HCT116 (cell line): ENCODE data around the gene CCND2. TPM values are rescaled to one million over a fixed set of nuclear protein-coding genes. Genes with fewer than 3 reads are reported as not detected.

ENCODE experiments used
- ATAC-seq: fragments of 200-7000 bp; cut with Tn5 transposase; 2 replicates; pipeline ENCODE4 v1.9.1; 2020; ENCODE audit warnings: mild to moderate bottlenecking, moderate library complexity
- BruUV-seq: library from RNA; stranded (reverse); fragments of 400-500 nt; replicated peaks from 2 replicates; lab custom pipeline; 2021; lab: Mats Ljungman, UMichigan
- CTCF ChIA-PET: fragments of 300-600 bp; sonication (Branson Sonifier 250); formaldehyde crosslinking; loops from one replicate; lab custom pipeline; 2021; ENCODE audit warnings: antibody characterized with exemption; lab: Charles Lee
- POLR2A ChIA-PET: fragments of 300-600, 350-600 bp; sonication (Branson Sonifier 250); formaldehyde crosslinking; loops from one replicate; lab custom pipeline; 2021; ENCODE audit warnings: antibody characterized with exemption; lab: Charles Lee
- RAD21 ChIA-PET, 2 experiments: fragments of 300-600 bp; sonication (Branson Sonifier 250); formaldehyde crosslinking; loops; one replicate each; lab custom pipeline; 2023; ENCODE audit warnings: low total read pairs in 2 of 2; ENCODE audit not compliant: uncharacterized antibody in 2 of 2, unreplicated experiment in 2 of 2, low non-redundant PET in 1 of 2; lab: Charles Lee
- DNase-seq: peaks from one replicate; pipeline ENCODE4 v3.0.0-alpha.2; 2010; ENCODE audit warnings: low read depth, low spot score
- H2AFZ ChIP-seq: fragments of 200-600 bp; shearing (Covaris generic), sonication (generic); 2 replicates; pipeline ENCODE4 v1.6.1; 2017; ENCODE audit warnings: low read depth, mixed run types, mixed read lengths, antibody characterized with exemption, low read length; ENCODE audit not compliant: poor library complexity, severe bottlenecking
- H3K27ac ChIP-seq: 2 replicates; pipeline ENCODE4 v1.5.1; 2012; ENCODE audit warnings: low read depth, low read length
- H3K27me3 ChIP-seq: fragments of 200-600 bp; sonication (generic); 2 replicates; pipeline ENCODE4 v1.6.1; 2016; ENCODE audit warnings: mixed run types, low read length, mixed read lengths; ENCODE audit not compliant: insufficient read depth
- H3K36me3 ChIP-seq, 2 experiments: fragments of 200-500 bp in 1 of 2; fragments of 200-600 bp in 1 of 2; sonication (Bioruptor generic) in 1 of 2; sonication (generic) in 1 of 2; 2 replicates each; pipeline versions ENCODE4 v1.5.1 to v1.6.1; 2014 to 2016; ENCODE audit warnings: low read length in 2 of 2, inconsistent platforms in 1 of 2, mixed read lengths in 1 of 2, mixed run types in 1 of 2; ENCODE audit not compliant: insufficient read depth in 2 of 2, control insufficient read depth in 1 of 2
- H3K4me1 ChIP-seq, 2 experiments: fragments of 200-600 bp in 1 of 2; sonication (generic) in 1 of 2; 2 replicates each; pipeline versions ENCODE4 v1.5.1 to v1.6.1; 2012 to 2017; ENCODE audit warnings: low read length in 2 of 2, inconsistent platforms in 1 of 2, mild to moderate bottlenecking in 1 of 2, mixed read lengths in 1 of 2, mixed run types in 1 of 2, moderate library complexity in 1 of 2; ENCODE audit not compliant: insufficient read depth in 2 of 2, control insufficient read depth in 1 of 2
- H3K4me2 ChIP-seq: fragments of 200-600 bp; sonication (generic); 2 replicates; pipeline ENCODE4 v1.6.1; 2017; ENCODE audit warnings: mixed run types, low read length, mixed read lengths
- H3K4me3 ChIP-seq, 2 experiments: fragments of 200-600 bp in 1 of 2; sonication (generic) in 1 of 2; replicated peaks in 1 of 2; 2 replicates each; pipeline ENCODE4 v1.5.1; 2011 to 2016; ENCODE audit warnings: low read length in 2 of 2, control low read depth in 1 of 2, low read depth in 1 of 2, mild to moderate bottlenecking in 1 of 2, mixed read lengths in 1 of 2, mixed run types in 1 of 2
- H3K79me2 ChIP-seq: fragments of 200-600 bp; sonication (generic); 2 replicates; pipeline ENCODE4 v1.6.1; 2017; ENCODE audit warnings: mild to moderate bottlenecking, mixed run types, low read length, moderate library complexity, mixed read lengths; ENCODE audit not compliant: insufficient read depth
- H3K9ac ChIP-seq: fragments of 200-600 bp; sonication (generic); 2 replicates; pipeline ENCODE4 v1.6.1; 2016; ENCODE audit warnings: low read length, mixed read lengths
- H3K9me2 ChIP-seq: fragments of 200-600 bp; sonication (generic), shearing (Covaris generic); 2 replicates; pipeline ENCODE4 v1.6.1; 2017; ENCODE audit warnings: mixed run types, mild to moderate bottlenecking, moderate library complexity; ENCODE audit not compliant: insufficient read depth
- H3K9me3 ChIP-seq, 2 experiments: fragments of 200-500 bp in 1 of 2; fragments of 200-600 bp in 1 of 2; sonication (Bioruptor generic) in 1 of 2; sonication (generic) in 1 of 2; 2 replicates each; pipeline ENCODE4 v1.6.1; 2014 to 2017; ENCODE audit warnings: low read length in 2 of 2, mixed read lengths in 2 of 2, inconsistent platforms in 1 of 2, low read depth in 1 of 2, mild to moderate bottlenecking in 1 of 2, mixed run types in 1 of 2, moderate library complexity in 1 of 2; ENCODE audit not compliant: control insufficient read depth in 1 of 2, insufficient read depth in 1 of 2
- H4K20me1 ChIP-seq: fragments of 200-600 bp; sonication (generic), shearing (Covaris generic); 2 replicates; pipeline ENCODE4 v1.6.1; 2017; ENCODE audit warnings: mixed run types, mild to moderate bottlenecking, moderate library complexity; ENCODE audit not compliant: insufficient read depth
- CEBPB ChIP-seq: IDR thresholded peaks from 2 replicates; pipeline ENCODE4 v1.6.1; 2012; ENCODE audit warnings: low read depth
- ELF1 ChIP-seq: IDR thresholded peaks from 2 replicates; pipeline ENCODE4 v1.6.1; 2012; ENCODE audit warnings: low read depth, borderline replicate concordance
- POLR2A ChIP-seq: IDR thresholded peaks from 2 replicates; pipeline ENCODE4 v1.7.0; 2011; ENCODE audit warnings: borderline replicate concordance; ENCODE audit not compliant: insufficient read depth, insufficient read length; ENCODE audit errors: extremely low read depth
- POLR2AphosphoS5 ChIP-seq: IDR thresholded peaks from 2 replicates; pipeline ENCODE4 v1.6.1; 2011; ENCODE audit warnings: mild to moderate bottlenecking, low read depth, low read length, moderate library complexity
- SIN3A ChIP-seq: IDR thresholded peaks from 2 replicates; pipeline ENCODE4 v1.6.1; 2012; ENCODE audit warnings: low read depth
- ZBTB33 ChIP-seq: IDR thresholded peaks from 2 replicates; pipeline ENCODE4 v1.6.1; 2011; ENCODE audit warnings: mild to moderate bottlenecking, low read length, moderate library complexity; ENCODE audit not compliant: insufficient replicate concordance; ENCODE audit errors: extremely low read depth
- intact Hi-C: fragments of 100-400 bp; cut with micrococcal nuclease; formaldehyde crosslinking; loops from 2 replicates; pipeline ENCODE4 v1.10.0; 2022
- total RNA-seq: library from RNA; stranded (reverse); gene quantifications from one replicate; pipeline ENCODE4 v1.2.1, GENCODE V29; 2021; ENCODE audit not compliant: unreplicated experiment
- TF ChIP-seq, protein P1 (sequence below), 3 experiments: fragments of 200-600 bp in 1 of 3; sonication (generic) in 1 of 3; IDR thresholded peaks in 2 of 3; conservative IDR thresholded peaks in 1 of 3; 2 replicates each; pipeline ENCODE4 v1.5.1; 2012 to 2017; ENCODE audit warnings: low read depth in 2 of 3, low read length in 2 of 3, antibody characterized with exemption in 1 of 3, borderline replicate concordance in 1 of 3, control low read depth in 1 of 3, mild to moderate bottlenecking in 1 of 3, mixed read lengths in 1 of 3, mixed run types in 1 of 3, moderate library complexity in 1 of 3; ENCODE audit not compliant: insufficient read depth in 1 of 3
- TF ChIP-seq, protein P2 (sequence below): IDR thresholded peaks from 2 replicates; pipeline ENCODE4 v1.6.1; 2012; ENCODE audit warnings: low read depth

Gene CCND2
- total RNA-seq, 1 experiment from 2014 or later: 1.1 TPM

GRCh38 chr12:4224206-4224889, 49.2 kb upstream of the CCND2 start:
- DNase-seq: no peak

More at GRCh38 chr12:4224206-4224889, 49.2 kb upstream of the CCND2 start:
- Histone ChIP-seq H3K27ac (no peak overlapping the region), H3K4me3 (no peak overlapping the region), H3K4me1 (no peaks in the 10 kb centered on the region), H3K9me3 (no peaks in the 10 kb centered on the region), H3K4me2 (no peak overlapping the region), H3K9me2 (no peaks in the 10 kb centered on the region), H3K36me3 (no peaks in the 10 kb centered on the region), H2AFZ (no peak overlapping the region), H3K27me3 (peaks cover 60% of the 10 kb centered on the region), H4K20me1 (no peaks in the 10 kb centered on the region), H3K79me2 (no peaks in the 10 kb centered on the region), H3K9ac (no peak overlapping the region)
- TF ChIP-seq ZBTB33: no peak
- TF ChIP-seq, protein P1, sequence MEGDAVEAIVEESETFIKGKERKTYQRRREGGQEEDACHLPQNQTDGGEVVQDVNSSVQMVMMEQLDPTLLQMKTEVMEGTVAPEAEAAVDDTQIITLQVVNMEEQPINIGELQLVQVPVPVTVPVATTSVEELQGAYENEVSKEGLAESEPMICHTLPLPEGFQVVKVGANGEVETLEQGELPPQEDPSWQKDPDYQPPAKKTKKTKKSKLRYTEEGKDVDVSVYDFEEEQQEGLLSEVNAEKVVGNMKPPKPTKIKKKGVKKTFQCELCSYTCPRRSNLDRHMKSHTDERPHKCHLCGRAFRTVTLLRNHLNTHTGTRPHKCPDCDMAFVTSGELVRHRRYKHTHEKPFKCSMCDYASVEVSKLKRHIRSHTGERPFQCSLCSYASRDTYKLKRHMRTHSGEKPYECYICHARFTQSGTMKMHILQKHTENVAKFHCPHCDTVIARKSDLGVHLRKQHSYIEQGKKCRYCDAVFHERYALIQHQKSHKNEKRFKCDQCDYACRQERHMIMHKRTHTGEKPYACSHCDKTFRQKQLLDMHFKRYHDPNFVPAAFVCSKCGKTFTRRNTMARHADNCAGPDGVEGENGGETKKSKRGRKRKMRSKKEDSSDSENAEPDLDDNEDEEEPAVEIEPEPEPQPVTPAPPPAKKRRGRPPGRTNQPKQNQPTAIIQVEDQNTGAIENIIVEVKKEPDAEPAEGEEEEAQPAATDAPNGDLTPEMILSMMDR (IDR thresholded peaks at IDR 0.05 in 2 of 3, conservative IDR thresholded peaks at IDR 0.05 in 1 of 3; ENCODE audit: borderline replicate concordance in 1 of 3, insufficient read depth in 1 of 3, low read depth in 2 of 3, low read length in 2 of 3): no peak
- TF ChIP-seq POLR2A: no peak
- no peak for TF ChIP-seq ELF1
- no peak for TF ChIP-seq SIN3A
- TF ChIP-seq, protein P2, sequence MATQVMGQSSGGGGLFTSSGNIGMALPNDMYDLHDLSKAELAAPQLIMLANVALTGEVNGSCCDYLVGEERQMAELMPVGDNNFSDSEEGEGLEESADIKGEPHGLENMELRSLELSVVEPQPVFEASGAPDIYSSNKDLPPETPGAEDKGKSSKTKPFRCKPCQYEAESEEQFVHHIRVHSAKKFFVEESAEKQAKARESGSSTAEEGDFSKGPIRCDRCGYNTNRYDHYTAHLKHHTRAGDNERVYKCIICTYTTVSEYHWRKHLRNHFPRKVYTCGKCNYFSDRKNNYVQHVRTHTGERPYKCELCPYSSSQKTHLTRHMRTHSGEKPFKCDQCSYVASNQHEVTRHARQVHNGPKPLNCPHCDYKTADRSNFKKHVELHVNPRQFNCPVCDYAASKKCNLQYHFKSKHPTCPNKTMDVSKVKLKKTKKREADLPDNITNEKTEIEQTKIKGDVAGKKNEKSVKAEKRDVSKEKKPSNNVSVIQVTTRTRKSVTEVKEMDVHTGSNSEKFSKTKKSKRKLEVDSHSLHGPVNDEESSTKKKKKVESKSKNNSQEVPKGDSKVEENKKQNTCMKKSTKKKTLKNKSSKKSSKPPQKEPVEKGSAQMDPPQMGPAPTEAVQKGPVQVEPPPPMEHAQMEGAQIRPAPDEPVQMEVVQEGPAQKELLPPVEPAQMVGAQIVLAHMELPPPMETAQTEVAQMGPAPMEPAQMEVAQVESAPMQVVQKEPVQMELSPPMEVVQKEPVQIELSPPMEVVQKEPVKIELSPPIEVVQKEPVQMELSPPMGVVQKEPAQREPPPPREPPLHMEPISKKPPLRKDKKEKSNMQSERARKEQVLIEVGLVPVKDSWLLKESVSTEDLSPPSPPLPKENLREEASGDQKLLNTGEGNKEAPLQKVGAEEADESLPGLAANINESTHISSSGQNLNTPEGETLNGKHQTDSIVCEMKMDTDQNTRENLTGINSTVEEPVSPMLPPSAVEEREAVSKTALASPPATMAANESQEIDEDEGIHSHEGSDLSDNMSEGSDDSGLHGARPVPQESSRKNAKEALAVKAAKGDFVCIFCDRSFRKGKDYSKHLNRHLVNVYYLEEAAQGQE: no peak
- TF ChIP-seq CEBPB: no peak
- TF ChIP-seq POLR2AphosphoS5: no peak
- intact Hi-C loops: no loop called here
- no TSS peak for BruUV-seq
- ATAC-seq: no peak
- CTCF ChIA-PET: no interaction called here
- POLR2A ChIA-PET: no interaction called here
- RAD21 ChIA-PET: no interaction called here
